Left renal pelvis (tissue), 4 donors: ENCODE results near the gene SLC19A3. TPM values are rescaled to one million over a fixed set of nuclear protein-coding genes. Genes with fewer than 3 reads are reported as not detected.
"Not testable (repeated sequence)": the region's sequence is repeated elsewhere in the genome, so short reads cannot be mapped to it uniquely, and the experiment has no call there.

Source experiments
- DNase-seq, 4 donors: peaks; one replicate each; pipeline ENCODE4 v3.0.0-alpha.2; 2013; ENCODE audit warnings: low read depth in 4 of 4, low spot score in 3 of 4
- polyA plus RNA-seq, 4 donors: library from polyadenylated mRNA; unstranded; fragments of 120-200 nt; gene quantifications; one replicate each; pipeline ENCODE4 v1.2.1, GENCODE V29; 2013; ENCODE audit not compliant: insufficient read length in 4 of 4

SLC19A3 gene
- polyA plus RNA-seq, result 10 to 100 TPM in 1 of 4 donors, 1 to 10 TPM in 3; 1.3 to 11.0 (median 6.9) TPM

DNA sequence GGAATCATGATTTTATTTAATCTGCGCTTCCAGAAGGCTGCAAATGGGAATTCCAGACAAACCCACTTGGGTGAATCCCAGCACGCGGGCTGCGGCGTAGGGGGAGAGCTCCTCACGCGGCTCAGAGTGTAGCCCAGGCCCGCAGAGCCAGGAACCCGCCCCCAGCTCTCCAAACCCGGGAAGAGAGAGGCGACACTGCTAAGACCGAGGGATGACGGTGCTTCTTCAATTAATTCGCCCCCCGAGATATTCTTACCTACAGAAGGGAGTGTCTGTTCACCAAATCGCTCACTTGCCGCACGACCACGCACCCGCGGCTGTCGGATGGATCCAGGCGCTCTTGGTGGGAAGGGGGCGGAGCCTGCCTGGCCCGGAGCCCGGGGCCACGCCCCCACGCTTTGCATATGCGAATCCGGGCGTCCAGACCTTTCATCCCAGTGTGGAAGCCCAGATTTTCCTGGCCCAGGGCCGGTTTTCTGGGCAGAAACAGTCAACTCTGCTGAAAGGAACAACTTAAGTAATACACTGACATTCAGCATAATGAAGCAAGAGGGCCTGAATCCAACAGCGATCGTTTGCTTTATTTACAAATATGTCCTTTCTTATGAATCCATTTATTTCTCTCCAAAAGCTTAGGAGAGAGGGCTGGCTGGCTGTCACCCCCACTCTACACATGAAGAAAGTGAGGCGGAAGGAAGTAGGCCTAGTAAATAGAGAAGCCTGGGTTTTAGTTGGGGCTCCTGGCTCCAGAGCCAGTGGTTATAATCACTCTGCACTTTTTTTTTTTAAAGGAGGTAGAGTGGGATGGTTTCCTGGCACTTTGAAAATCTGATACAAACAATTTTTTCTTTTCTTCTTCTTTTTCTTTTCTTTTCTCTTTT, at the start of gene SLC19A3:
TSS of gene SLC19A3 (minus strand) at position 342 of the 881 bp plus-strand sequence. CDS start 15,710 bp downstream, outside the sequence.
- peak; percentile 42 to 55 (median 50) for DNase-seq

DNA sequence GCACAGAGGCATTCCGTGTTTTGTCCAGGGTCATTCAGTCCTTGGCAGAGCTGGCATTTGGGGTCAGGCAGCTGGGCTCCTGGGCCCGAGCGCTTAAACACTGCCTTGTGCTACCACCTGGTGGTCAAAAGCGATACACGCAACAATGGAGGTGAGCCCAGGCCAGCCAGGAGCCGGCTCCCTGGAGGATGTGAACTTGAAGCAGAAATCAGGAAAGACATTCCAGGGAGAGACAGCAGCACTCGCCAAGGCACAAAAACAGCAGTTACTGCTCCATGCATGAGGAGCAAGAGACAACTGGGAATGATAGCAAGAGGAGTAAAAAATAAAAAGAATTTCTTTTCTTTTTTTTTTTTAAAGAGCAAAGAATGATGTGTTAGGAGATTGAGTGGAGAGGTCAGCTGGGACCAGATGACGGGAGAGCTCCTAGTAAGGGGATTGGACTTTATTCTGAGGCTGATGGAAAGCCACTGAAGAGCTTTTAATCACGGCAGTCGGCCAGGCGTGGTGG, 48.6 kb upstream of the SLC19A3 start:
- peak; percentile 54 to 60 (median 58) for DNase-seq

DNA sequence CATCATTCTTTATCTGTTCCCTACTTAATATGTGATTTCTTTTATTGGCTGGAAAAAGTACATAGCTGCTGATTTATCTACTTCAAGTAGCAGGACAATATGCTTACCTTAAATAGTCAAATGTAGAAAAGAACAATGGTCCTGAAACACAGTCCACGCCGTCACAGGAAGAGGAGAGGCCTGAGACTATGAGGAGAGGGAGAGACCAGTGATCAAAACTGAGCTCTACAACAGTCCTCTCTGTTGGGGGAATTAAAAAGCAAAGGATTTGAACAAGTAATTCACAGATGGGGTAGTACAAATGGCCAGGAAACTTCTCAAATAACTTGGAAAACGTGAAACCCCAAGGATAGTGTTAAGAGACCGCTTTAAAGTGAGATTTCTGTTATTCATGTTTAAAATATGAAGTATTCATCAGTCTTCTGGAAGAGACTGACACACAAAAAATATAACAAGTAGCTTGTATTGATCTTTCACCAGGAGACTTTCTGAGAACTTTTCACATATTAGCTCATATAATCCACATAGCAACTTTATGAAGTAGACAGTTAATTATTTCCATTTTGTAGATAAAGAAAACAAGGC, 48.1 kb upstream of the SLC19A3 start:
- DNase-seq, result no peak

DNA sequence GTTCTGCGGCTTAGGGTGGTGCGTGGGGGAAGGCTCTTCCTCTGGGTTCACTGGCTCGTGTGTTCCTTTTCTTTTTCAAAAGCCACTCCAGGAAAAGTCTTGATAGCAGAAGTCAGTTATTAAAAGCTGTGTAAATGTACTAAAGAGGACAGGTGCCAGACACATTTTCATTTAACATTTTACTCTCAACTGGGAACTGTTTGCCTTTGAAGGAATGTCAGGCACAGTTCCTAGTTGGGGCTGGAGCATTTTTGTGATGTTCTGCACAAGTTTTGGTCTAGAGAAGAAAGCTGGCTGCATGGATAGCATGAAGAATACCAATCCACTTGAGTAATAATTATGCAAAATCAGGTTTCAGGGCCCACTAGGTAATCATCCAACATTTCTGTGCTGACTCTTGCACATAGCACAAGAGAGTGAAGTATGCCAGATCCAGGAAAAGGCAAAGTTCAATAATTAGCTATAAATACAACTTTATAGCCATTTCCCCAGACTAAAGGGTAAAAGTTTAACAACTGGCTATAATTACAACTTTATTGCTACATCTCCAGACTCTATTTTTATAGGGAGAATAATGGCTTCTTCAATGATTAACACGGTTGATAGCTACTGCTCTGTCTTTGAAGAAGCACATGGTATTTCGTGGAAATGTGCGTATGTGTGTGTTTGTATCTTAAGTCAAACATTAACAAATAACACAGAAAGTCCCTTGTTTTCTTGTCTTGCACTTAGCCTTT, 44.1 kb upstream of the SLC19A3 start:
- peak; percentile 53 to 66 (median 60) for DNase-seq

DNA sequence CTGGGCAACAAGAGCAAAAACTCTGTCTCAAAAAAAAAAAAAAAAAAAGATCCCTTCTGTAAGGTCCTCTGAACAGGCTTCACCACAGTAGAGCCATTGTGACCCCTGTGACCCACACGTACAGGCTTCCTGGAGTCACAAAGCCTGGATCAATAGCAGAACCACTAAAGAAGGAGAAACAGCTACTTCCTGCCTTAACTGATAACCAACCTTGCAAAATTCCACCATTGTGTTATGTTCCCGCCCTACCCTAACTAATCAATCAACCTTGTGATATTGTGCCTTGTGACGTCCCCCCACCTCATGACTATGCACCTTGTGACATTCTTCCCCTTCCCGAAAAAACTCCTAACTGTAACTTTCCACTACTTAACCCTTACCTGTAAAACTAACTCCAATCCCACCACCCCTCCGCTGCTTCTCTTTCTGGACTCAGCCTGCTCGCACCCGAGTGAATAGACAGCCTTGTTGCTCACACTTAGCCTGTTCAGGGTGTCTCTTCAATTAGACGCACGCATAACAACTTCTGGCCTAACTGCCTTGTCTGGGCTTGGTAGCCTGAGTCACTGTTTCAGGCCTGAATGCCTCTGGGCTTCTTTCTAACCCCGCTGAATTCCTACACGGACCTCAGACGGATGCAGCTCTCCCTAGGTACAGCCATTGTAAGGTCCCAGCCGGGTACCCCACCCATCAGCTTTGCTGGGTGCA, 41.7 kb upstream of the SLC19A3 start:
- DNase-seq, result no peak

DNA sequence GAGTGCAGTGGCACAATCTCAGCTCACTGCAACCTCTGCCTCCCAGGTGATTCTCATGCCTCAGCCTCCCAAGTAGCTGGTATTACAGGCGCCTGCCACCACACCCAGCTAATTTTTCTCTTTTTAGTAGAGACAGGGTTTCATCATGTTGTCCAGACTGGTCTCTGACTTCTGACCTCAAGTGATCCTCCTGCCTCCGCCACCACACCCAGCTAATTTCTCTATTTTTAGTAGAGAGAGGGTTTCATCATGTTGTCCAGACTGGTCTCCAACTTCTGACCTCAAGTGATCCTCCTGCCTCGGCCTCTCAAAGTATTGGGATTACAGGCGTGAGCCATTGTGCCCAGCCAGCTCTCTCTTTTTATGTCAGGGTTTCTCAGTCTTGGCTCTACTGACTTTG, 38.4 kb upstream of the SLC19A3 start:
- not testable (repeated sequence) for DNase-seq

DNA sequence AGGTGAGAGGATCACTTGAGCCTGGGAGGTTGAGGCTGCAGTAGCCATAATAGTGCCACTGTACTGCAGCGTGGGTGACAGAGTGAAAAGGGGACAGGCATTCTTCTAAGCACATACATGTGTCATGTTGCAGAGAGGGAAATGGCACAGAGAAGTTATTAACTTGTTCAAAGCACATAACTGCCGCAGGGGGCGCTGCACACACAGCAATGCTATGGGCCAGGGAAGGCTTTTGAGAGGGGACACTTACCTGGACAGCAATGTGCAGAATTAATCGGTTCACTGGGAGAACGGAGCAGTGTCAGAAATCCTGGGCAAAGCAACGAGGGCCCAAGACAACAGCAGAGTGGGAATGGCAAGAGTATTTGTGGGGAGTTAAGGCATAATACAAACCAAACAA, 30.3 kb upstream of the SLC19A3 start:
- DNase-seq, result no peak

DNA sequence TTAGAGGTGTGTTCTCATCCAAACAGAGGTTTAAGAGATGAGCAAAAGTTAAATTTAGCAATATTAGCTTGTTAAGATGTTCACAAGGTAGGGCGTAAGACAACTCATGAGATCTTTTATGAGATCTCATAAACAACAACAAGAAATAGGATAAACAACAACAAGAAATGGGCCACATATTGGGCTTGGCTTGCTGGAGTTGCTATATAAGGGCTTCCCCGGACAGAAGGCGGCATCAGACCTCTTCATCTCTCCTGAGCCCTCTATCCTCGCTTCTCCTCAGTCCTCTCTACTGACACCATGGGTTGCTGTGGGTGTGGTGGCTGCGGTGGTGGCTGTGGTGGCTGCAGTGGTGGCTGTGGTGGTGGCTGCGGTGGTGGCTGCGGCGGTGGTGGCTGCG, 27.8 kb upstream of the SLC19A3 start, which contains the start of gene SCYGR8:
TSS of gene SCYGR8 (plus strand) at position 301 of the 400 bp plus-strand sequence. CDS start at position 301, 0 bp downstream.
- DNase-seq, result no peak

DNA sequence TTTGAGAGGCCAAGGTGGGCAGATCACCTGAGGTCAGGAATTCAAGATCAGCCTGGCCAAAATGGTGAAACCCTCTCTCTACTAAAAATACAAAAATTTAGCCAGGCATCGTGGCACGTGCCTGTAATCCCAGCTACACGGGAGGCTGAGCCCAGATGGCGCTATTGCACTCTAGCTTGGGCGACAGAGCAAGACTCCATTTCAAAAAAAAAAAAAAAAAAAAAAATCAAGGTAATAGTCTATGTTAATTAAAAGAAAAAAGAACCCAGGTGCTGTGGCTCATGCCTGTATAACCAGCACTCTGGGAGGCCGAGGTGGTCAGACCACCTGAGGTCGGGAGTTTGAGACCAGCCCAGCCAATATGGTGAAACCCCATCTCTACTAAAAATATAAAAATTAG, 22.9 kb upstream of the SLC19A3 start:
- not testable (repeated sequence) for DNase-seq

DNA sequence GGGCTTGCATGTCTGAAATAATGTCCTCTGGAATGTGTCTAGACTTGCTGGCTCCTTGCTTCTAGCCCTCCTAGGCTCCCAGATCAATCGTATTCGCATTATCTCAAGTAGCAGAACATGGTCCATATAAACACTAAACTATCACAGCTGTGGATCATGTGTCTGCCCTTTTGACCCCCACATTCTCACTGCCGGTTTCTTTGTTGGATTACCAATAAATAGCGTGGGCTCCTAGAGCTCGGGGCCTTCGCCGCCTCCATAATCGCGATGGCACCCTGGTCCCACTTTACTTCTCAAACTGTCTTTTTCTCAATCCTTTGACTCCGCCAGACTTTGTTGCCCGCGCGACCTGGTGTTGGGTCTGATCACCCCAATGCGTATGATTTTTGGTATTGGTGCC, 21.5 kb upstream of the SLC19A3 start:
- DNase-seq, result no peak

DNA sequence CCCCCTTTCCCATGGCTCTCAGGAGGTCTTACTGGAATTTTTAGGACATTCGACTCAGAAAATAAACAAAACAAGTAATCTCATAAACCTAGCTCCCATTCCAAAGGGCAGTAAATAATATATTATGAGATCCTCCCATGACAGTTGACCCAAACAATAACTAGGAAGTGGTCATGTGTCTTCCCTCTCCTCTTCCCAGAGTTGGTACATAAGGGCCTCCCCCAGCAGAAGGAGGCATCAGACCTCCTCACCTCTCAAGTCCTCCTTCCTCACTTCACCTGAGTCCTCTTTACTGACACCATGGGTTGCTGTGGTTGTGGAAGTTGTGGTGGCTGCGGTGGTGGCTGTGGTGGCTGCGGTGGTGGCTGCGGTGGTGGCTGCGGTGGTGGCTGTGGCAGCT, 10.2 kb upstream of the SLC19A3 start, which contains the start of gene SCYGR7:
TSS of gene SCYGR7 (plus strand) at position 301 of the 400 bp plus-strand sequence. CDS start at position 301, 0 bp downstream.
- no peak for DNase-seq

DNA sequence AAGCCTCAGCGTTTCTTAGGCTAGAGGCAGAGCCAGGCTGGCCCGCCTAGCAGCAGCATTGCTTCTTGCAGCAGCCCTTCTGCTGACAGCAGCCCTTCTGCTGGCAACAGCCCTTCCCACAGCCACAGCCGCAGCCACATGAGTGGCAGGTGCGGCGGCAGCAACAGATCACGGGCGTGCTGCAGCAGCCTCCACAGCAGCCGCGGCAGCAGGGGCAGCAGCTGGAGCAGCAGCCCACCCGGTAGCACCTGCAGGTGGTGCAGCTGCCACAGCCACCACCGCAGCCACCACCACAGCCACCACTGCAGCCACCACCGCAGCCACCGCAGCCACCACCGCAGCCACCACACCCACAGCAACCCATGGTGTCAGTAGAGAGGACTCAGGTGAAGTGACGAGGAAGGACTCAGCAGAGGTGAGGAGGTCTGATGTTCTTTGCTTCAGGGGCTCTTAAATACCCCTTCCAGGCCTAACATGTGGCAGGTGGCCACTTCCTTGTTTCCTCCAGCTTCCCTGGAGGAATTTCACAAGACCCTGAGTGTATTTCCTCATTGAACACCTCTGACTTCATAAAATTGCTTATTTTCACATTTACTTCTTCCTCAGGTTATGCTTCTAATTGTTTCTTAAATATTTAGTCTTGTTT, 6.7 kb upstream of the SLC19A3 start, which contains the start of gene SCYGR6:
TSS of gene SCYGR6 (minus strand) at position 364 of the 646 bp plus-strand sequence. CDS start at position 364, 0 bp downstream.
- DNase-seq, result no peak

DNA sequence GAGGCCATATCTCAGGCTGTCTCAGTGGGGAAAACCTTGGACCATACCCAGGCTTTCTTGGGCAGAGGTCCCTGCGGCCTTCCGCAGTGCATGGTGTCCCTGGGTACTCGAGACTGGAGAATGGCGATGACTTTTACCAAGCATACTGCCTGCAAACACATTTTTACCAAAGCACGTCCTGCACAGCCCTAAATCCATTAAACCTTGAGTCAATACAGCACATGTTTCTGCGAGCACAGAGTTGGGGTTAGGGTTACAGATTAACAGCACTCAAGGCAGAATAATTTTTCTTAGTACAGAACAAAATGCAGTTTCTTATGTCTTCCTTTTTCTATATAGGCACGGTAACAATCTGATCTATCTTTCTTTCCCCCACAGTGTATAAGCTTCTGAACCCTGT, 5.0 kb upstream of the SLC19A3 start:
- DNase-seq, result not testable (repeated sequence)

DNA sequence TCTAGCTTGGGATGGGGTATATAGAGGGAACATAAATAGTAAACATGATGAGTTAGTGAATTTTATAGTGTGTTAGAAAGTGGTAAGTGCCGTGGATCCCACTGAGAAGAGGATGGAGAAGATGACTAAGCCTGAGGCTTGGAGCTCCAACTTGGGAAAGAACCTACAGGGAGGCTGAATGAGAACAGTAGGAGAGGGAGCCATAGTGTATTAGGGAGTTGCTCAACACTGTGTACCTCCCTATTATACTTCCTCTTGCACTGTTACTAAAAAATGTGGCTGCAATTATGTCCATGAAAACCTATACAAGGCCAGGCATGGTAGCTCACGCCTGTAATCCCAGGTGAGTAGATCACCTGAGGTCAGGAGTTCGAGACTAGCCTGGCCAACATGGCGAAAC, 2.9 kb upstream of the SLC19A3 start:
- no peak for DNase-seq

DNA sequence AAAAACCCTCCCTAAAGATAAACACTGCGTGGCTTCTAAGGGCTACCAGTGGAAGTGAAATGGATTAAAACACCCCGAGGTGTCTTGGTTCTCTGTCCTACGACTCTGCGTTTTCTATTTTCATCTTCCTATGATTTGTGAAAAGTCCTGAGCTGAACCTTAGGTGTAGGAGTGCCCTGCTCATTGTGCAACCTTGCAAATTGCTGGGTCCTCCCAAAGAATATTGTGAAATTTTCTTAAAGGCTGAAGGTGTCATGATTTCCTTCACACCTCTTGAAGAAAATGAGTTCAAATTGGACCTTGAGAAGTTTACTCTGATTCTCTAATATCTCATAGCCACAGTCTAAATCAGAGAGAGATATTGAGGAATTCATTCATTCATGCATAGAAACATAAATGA, 1.8 kb upstream of the SLC19A3 start:
- DNase-seq, result no peak

DNA sequence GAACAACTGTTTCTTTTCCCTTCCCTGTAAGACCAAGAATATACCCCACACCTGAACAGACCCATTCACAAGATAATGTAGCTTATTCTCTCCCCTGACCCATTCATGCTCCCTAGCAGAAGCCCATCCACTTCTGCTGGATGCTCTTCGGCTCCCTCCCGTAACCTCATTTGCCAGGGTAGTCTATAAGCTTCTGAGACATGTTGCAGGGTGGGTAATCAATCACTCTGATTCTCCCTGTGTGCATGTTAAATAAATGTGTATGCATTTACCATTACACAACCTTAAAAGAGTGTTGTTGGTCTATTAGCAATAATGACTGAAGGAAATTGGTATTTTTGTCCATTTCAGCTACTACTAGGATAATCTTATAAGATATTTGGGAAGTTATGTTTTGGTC, 1.3 kb downstream of the SLC19A3 start:
- no peak for DNase-seq

DNA sequence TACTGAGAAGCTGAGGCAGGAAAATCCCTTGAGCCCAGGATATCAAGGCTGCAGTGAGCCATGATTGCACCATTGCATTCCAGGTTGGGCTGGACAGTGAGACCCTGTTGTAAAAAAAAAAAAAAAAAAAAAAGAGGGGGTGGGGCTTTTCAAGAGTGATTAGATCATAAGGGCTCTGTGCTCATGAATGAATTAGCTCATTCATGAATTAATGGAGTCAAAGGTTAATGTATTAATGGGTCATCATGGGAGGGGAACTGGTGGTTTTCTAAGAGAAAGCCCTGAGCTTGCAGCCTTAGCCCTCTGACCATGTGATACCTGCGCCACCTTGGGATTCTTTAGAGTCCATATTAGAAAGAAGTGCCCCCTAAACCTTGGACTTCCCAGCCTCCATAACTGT, 4.5 kb downstream of the SLC19A3 start:
- no peak for DNase-seq

DNA sequence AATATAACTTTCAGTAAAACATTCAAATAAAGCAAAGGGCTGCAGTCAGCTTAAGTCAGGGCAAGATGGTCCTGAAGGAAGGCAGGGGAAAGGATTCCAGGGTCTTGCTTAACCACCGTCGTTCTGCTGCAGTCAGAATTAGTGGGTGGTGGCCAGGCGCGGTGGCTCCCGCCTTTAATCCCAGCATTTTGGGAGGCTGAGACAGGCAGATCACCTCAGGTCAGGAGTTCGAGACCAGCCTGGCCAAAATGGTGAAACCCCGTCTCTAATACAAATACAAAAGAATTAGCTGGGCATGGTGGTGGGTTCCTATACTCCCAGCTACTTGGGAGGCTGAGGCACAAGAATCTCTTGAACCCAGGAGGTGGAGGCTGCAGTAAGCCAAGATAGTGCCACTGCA, 6.8 kb downstream of the SLC19A3 start:
- no peak for DNase-seq

DNA sequence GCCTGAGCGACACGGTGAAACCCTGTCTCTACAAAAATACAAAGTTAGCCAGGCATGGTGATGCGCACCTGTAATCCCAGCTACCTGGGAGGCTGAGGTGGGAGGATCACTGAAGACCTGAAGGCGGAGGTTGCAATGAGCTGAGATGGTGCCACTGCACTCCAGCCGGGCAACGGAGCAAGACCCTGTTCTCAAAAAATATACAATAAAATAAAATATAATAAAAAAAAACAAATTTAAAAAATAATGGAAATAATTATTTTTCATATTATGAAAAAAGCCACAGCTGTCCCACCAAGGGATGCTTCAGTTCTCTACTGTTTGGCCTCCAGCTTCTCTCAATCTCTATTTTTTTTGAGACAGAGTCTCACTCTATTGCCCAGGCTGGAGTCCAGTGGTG, 10.4 kb downstream of the SLC19A3 start:
- no peak for DNase-seq

DNA sequence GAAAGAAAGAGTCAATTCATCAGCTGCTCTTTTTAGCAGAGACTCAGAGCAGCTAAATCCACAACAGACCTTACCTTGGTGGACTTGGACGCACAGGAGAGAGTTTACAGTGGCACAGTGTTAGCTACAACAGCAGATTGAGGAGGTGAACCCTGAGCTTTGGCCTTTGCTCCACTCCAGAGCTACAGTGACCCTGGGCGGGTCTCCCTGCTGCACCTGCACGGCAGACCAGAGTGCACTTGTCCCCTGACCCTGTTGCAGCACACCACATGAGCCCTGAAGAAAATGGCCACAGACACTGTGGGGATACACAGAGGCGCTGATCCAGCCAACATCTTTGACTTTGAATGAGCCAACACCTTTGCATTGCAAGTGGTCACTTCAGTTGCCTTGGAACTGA, 11.0 kb downstream of the SLC19A3 start:
- DNase-seq, result no peak
